Activated naive CD8-positive, alpha-beta T cell treated with anti-CD3 and anti-CD28 coated beads, Interleukin-2, amount 10 ng/mL, durations not matched to agents 7 days and 5 days (primary cell): ENCODE results near the gene CCDC63. TPM values are rescaled to one million over a fixed set of nuclear protein-coding genes. Genes with fewer than 3 reads are reported as not detected.
A peak's percentile ranks its signal among the peaks of the same experiment; 100 is the strongest.

Experiments used
- ATAC-seq: fragments of 150-1000 bp; cut with Tn5 transposase; one replicate; pipeline ENCODE4 v1.10.0; 2021; ENCODE audit warnings: low read depth, moderate library complexity
- POLR2A ChIA-PET: fragments of 350-600 bp; sonication (Branson Sonifier 250); formaldehyde crosslinking; loops from one replicate; lab custom pipeline; 2021; ENCODE audit warnings: antibody characterized with exemption; lab: Charles Lee
- DNase-seq: peaks from one replicate; pipeline ENCODE4 v3.0.0; 2021
- H3K27ac Mint-ChIP-seq: one replicate; pipeline ENCODE4 v1.8.0; 2022; ENCODE audit warnings: mild to moderate bottlenecking, mixed read lengths
- H3K27me3 Mint-ChIP-seq: one replicate; pipeline ENCODE4 v1.8.0; 2022; ENCODE audit warnings: mild to moderate bottlenecking, moderate library complexity, mixed read lengths
- H3K36me3 Mint-ChIP-seq: one replicate; pipeline ENCODE4 v1.8.0; 2021; ENCODE audit warnings: mild to moderate bottlenecking, mixed read lengths
- H3K4me1 Mint-ChIP-seq: one replicate; pipeline ENCODE4 v1.8.0; 2021; ENCODE audit warnings: mixed read lengths
- H3K4me3 Mint-ChIP-seq: one replicate; pipeline ENCODE4 v1.8.0; 2022; ENCODE audit warnings: mild to moderate bottlenecking, moderate library complexity, mixed read lengths
- H3K9me3 Mint-ChIP-seq: one replicate; pipeline ENCODE4 v1.8.0; 2021; ENCODE audit warnings: mixed read lengths
- total RNA-seq, 2 experiments: library from RNA; stranded (reverse); gene quantifications; one replicate each; pipeline ENCODE4 v1.2.3, GENCODE V29; 2021

Gene CCDC63
- total RNA-seq, 2 experiments from 2014 or later = not detected

- Mint-ChIP-seq H3K27me3 (peaks cover 9% of the 10 kb centered on the region), H3K27ac (no peak overlapping the region), H3K9me3 (no peaks in the 10 kb centered on the region), H3K36me3 (no peaks in the 10 kb centered on the region), H3K4me1 (no peaks in the 10 kb centered on the region), H3K4me3 (no peak overlapping the region)
- POLR2A ChIA-PET = no interaction called here
- no peak for DNase-seq
- ATAC-seq = no peak
Measured at GRCh38 chr12:110872100-110872499, 25.3 kb downstream of the CCDC63 start.

GRCh38 chr12:110874351-110874750 lies 27.6 kb downstream of the CCDC63 start:
- H3K27me3 Mint-ChIP-seq = peaks cover 9% of the 10 kb centered on the region
- H3K4me3 Mint-ChIP-seq = no peak overlapping the region
- no peaks in the 10 kb centered on the region for H3K36me3 Mint-ChIP-seq
- no peak overlapping the region for H3K27ac Mint-ChIP-seq
- no peaks in the 10 kb centered on the region for H3K4me1 Mint-ChIP-seq
- POLR2A ChIA-PET = no interaction called here
- DNase-seq = no peak
- no peak for ATAC-seq
- H3K9me3 Mint-ChIP-seq = no peaks in the 10 kb centered on the region

GRCh38 chr12:110874781-110875180 lies 28.0 kb downstream of the CCDC63 start:
- ATAC-seq = no peak
- POLR2A ChIA-PET = no interaction called here
- no peak overlapping the region for H3K4me3 Mint-ChIP-seq
- peaks cover 9% of the 10 kb centered on the region for H3K27me3 Mint-ChIP-seq
- H3K36me3 Mint-ChIP-seq = no peaks in the 10 kb centered on the region
- DNase-seq = no peak
- H3K9me3 Mint-ChIP-seq = no peaks in the 10 kb centered on the region
- H3K27ac Mint-ChIP-seq = no peak overlapping the region
- H3K4me1 Mint-ChIP-seq = no peaks in the 10 kb centered on the region

GRCh38 chr12:110880651-110881050 lies 33.9 kb downstream of the CCDC63 start:
- Mint-ChIP-seq H3K4me3 (no peak overlapping the region), H3K36me3 (no peaks in the 10 kb centered on the region), H3K27ac (no peak overlapping the region), H3K9me3 (peaks cover 3% of the 10 kb centered on the region), H3K27me3 (no peaks in the 10 kb centered on the region), H3K4me1 (no peaks in the 10 kb centered on the region)
- POLR2A ChIA-PET = no interaction called here
- ATAC-seq = no peak
- no peak for DNase-seq

- DNase-seq (no peak), ATAC-seq (no peak)
- H3K4me1 Mint-ChIP-seq = peaks cover 4% of the 10 kb centered on the region
- H3K27ac Mint-ChIP-seq = no peak overlapping the region
- H3K9me3 Mint-ChIP-seq = peaks cover 3% of the 10 kb centered on the region
- no peaks in the 10 kb centered on the region for H3K36me3 Mint-ChIP-seq
- no peaks in the 10 kb centered on the region for H3K27me3 Mint-ChIP-seq
- POLR2A ChIA-PET = interaction anchor here (0.7 kb wide), 1 partner anchor 615 kb away, joined by 4 read pairs; no protein-coding TSS in a partner anchor
- H3K4me3 Mint-ChIP-seq = no peak overlapping the region
Measured at GRCh38 chr12:110883251-110883650, 36.5 kb downstream of the CCDC63 start.

GRCh38 chr12:110885152-110885840 lies 38.5 kb downstream of the CCDC63 start:
- ATAC-seq (no peak), DNase-seq (no peak)
- Mint-ChIP-seq H3K27me3 (peaks cover 8% of the 10 kb centered on the region), H3K4me1 (peaks cover 4% of the 10 kb centered on the region), H3K36me3 (no peaks in the 10 kb centered on the region), H3K4me3 (no peak overlapping the region), H3K27ac (no peak overlapping the region), H3K9me3 (peaks cover 3% of the 10 kb centered on the region)
- POLR2A ChIA-PET = no interaction called here

- DNase-seq (no peak), ATAC-seq (no peak)
- Mint-ChIP-seq H3K27me3 (peaks cover 11% of the 10 kb centered on the region), H3K4me1 (peaks cover 4% of the 10 kb centered on the region), H3K9me3 (no peaks in the 10 kb centered on the region), H3K36me3 (no peaks in the 10 kb centered on the region), H3K4me3 (peak overlapping the region; percentile 6), H3K27ac (no peak overlapping the region)
- POLR2A ChIA-PET = no interaction called here
Measured at GRCh38 chr12:110888256-110888991, 41.6 kb downstream of the CCDC63 start.

GRCh38 chr12:110889361-110889760 lies 42.6 kb downstream of the CCDC63 start:
- ATAC-seq = no peak
- H3K9me3 Mint-ChIP-seq = no peaks in the 10 kb centered on the region

GRCh38 chr12:110893956-110894355 lies 47.2 kb downstream of the CCDC63 start:
- no peak overlapping the region for H3K4me3 Mint-ChIP-seq
- DNase-seq = no peak
- no peaks in the 10 kb centered on the region for H3K4me1 Mint-ChIP-seq
- POLR2A ChIA-PET = no interaction called here
- no peak for ATAC-seq
- H3K36me3 Mint-ChIP-seq = no peaks in the 10 kb centered on the region
- H3K9me3 Mint-ChIP-seq = no peaks in the 10 kb centered on the region
- H3K27me3 Mint-ChIP-seq = peaks cover 14% of the 10 kb centered on the region
- H3K27ac Mint-ChIP-seq = no peak overlapping the region

More at GRCh38 chr12:110889361-110889760, 42.6 kb downstream of the CCDC63 start:
- H3K36me3 Mint-ChIP-seq = no peaks in the 10 kb centered on the region
- H3K27ac Mint-ChIP-seq = no peak overlapping the region
- H3K4me3 Mint-ChIP-seq = no peak overlapping the region
- H3K4me1 Mint-ChIP-seq = peaks cover 4% of the 10 kb centered on the region
- peaks cover 11% of the 10 kb centered on the region for H3K27me3 Mint-ChIP-seq
- POLR2A ChIA-PET = interaction anchor here (0.6 kb wide), 1 partner anchor 1773 kb away, joined by 4 read pairs; the partner anchor contains the start of gene ACACB
- DNase-seq = no peak

- H3K4me3 Mint-ChIP-seq = no peak overlapping the region
- H3K27ac Mint-ChIP-seq = no peak overlapping the region
- POLR2A ChIA-PET = no interaction called here
- peaks cover 11% of the 10 kb centered on the region for H3K27me3 Mint-ChIP-seq
- H3K4me1 Mint-ChIP-seq = no peaks in the 10 kb centered on the region
- H3K9me3 Mint-ChIP-seq = no peaks in the 10 kb centered on the region
- no peak for ATAC-seq
- no peak for DNase-seq
- H3K36me3 Mint-ChIP-seq = no peaks in the 10 kb centered on the region
Measured at GRCh38 chr12:110896559-110896958, 49.8 kb downstream of the CCDC63 start.

- ATAC-seq (no peak), DNase-seq (no peak)
- H3K36me3 Mint-ChIP-seq = no peaks in the 10 kb centered on the region
- peaks cover 3% of the 10 kb centered on the region for H3K4me1 Mint-ChIP-seq
- peaks cover 8% of the 10 kb centered on the region for H3K27me3 Mint-ChIP-seq
- no peak overlapping the region for H3K4me3 Mint-ChIP-seq
- no peaks in the 10 kb centered on the region for H3K9me3 Mint-ChIP-seq
- no peak overlapping the region for H3K27ac Mint-ChIP-seq
- POLR2A ChIA-PET = no interaction called here
Measured at GRCh38 chr12:110901401-110901800, 54.6 kb downstream of the CCDC63 start.

GRCh38 chr12:110903511-110903910 lies 56.7 kb downstream of the CCDC63 start:
- peaks cover 3% of the 10 kb centered on the region for H3K27me3 Mint-ChIP-seq
- peaks cover 3% of the 10 kb centered on the region for H3K4me1 Mint-ChIP-seq
- no peak overlapping the region for H3K27ac Mint-ChIP-seq
- H3K36me3 Mint-ChIP-seq = no peaks in the 10 kb centered on the region
- H3K9me3 Mint-ChIP-seq = no peaks in the 10 kb centered on the region
- ATAC-seq (no peak), DNase-seq (no peak)
- POLR2A ChIA-PET = no interaction called here
- H3K4me3 Mint-ChIP-seq = no peak overlapping the region

- ATAC-seq (peak; percentile 34), DNase-seq (no peak)
- H3K27me3 Mint-ChIP-seq = peaks cover 3% of the 10 kb centered on the region
- POLR2A ChIA-PET = no interaction called here
- peaks cover 3% of the 10 kb centered on the region for H3K4me1 Mint-ChIP-seq
- no peaks in the 10 kb centered on the region for H3K9me3 Mint-ChIP-seq
- H3K27ac Mint-ChIP-seq = no peak overlapping the region
- no peaks in the 10 kb centered on the region for H3K36me3 Mint-ChIP-seq
- H3K4me3 Mint-ChIP-seq = peak overlapping the region; percentile 39
Measured at GRCh38 chr12:110906083-110906482, 59.3 kb downstream of the CCDC63 start.

- POLR2A ChIA-PET = no interaction called here
- Mint-ChIP-seq H3K27me3 (peaks cover 3% of the 10 kb centered on the region), H3K4me1 (peaks cover 3% of the 10 kb centered on the region), H3K9me3 (no peaks in the 10 kb centered on the region), H3K36me3 (no peaks in the 10 kb centered on the region), H3K27ac (no peak overlapping the region), H3K4me3 (no peak overlapping the region)
- no peak for DNase-seq
- ATAC-seq = no peak
Measured at GRCh38 chr12:110906516-110906915, 59.7 kb downstream of the CCDC63 start.
